HG02571 (cell line): Measurements from ENCODE around the gene RBMS2.

ENCODE experiments used
- ATAC-seq: cut with Tn5 transposase; IDR thresholded peaks from one replicate; pipeline ENCODE4 v1.9.1; 2021; ENCODE audit warnings: mild to moderate bottlenecking, moderate library complexity; ENCODE audit not compliant: unreplicated experiment

RBMS2 gene

GRCh38 chr12:56630180-56630632 is 108.6 kb downstream of the RBMS2 start, which contains the start of gene BAZ2A:
BAZ2A (minus strand) TSS chr12:56630326; CDS start chr12:56617530, 12,796 bp downstream.
- ATAC-seq, result peak; percentile 52

- ATAC-seq, result peak; percentile 24
These were observed 110.4 kb downstream of the RBMS2 start for GRCh38 chr12:56631790-56632700.

GRCh38 chr12:56632701-56633467 is 111.3 kb downstream of the RBMS2 start:
- ATAC-seq, result no peak

- no peak for ATAC-seq
These were observed 112.0 kb downstream of the RBMS2 start for GRCh38 chr12:56633468-56634241.

GRCh38 chr12:56634242-56634836 is 112.7 kb downstream of the RBMS2 start:
- no peak for ATAC-seq

- ATAC-seq, result peak; percentile 18
These were observed 113.5 kb downstream of the RBMS2 start for GRCh38 chr12:56634837-56635791.

- peak; percentile 39 for ATAC-seq
These were observed 114.4 kb downstream of the RBMS2 start for GRCh38 chr12:56635806-56636674.

GRCh38 chr12:56636675-56637540 is 115.3 kb downstream of the RBMS2 start:
- ATAC-seq, result peak; percentile 46

GRCh38 chr12:56637621-56638020 is 116.0 kb downstream of the RBMS2 start:
- ATAC-seq, result no peak

- no peak for ATAC-seq
These were observed 119.6 kb downstream of the RBMS2 start for GRCh38 chr12:56641219-56641618.

GRCh38 chr12:56644654-56645053 is 123.0 kb downstream of the RBMS2 start:
- no peak for ATAC-seq

GRCh38 chr12:56645201-56645716 is 123.6 kb downstream of the RBMS2 start:
- no peak for ATAC-seq
